Astrocyte (in vitro differentiated cells and primary cell): ENCODE measurements around the gene SSTR4. TPM values are rescaled to one million over a fixed set of nuclear protein-coding genes. Genes with fewer than 3 reads are reported as not detected.

Source experiments
- total RNA-seq: library from RNA; stranded (reverse); gene quantifications from 2 replicates; pipeline ENCODE4 v1.2.1, GENCODE V29; 2021

Gene SSTR4
- total RNA-seq, 1 donor from 2014 or later = not detected

Other genes starting within 250 kb of the SSTR4 start
- 14.2 and 22.7 TPM in 2 replicates for gene THBD, start 14.4 kb downstream of the SSTR4 start, total RNA-seq
- gene CD93, start 51.0 kb downstream of the SSTR4 start, total RNA-seq = 0.02 TPM in 1 of 2 replicates, not detected in the other